Keratinocyte (primary cell): Measurements from ENCODE around the gene HS6ST3. TPM values are rescaled to one million over a fixed set of nuclear protein-coding genes. Genes with fewer than 3 reads are reported as not detected.

Experiments used
- DNase-seq: peaks from one replicate; pipeline ENCODE4 v3.0.0-alpha.2; 2011; ENCODE audit warnings: low read depth, missing footprints, low spot score
- FAIRE-seq: peaks from 2 replicates; lab custom pipeline; 2011; peaks lifted over from hg19 to GRCh38; lab: Jason Lieb, UNC
- H2AFZ ChIP-seq: 2 replicates; pipeline ENCODE4 v1.6.0; 2012; ENCODE audit warnings: low read length, control low read depth, inconsistent platforms; ENCODE audit not compliant: control insufficient read depth
- H3K27ac ChIP-seq: 2 replicates; pipeline ENCODE4 v1.5.1; 2011; ENCODE audit warnings: low read length; ENCODE audit not compliant: control insufficient read depth, insufficient read depth
- H3K27me3 ChIP-seq: 3 replicates; pipeline ENCODE4 v1.6.0; 2011; ENCODE audit warnings: low read length; ENCODE audit not compliant: control insufficient read depth, insufficient read depth; ENCODE audit errors: extremely low read depth
- H3K36me3 ChIP-seq, 2 experiments: 2 replicates in 1 of 2; 3 replicates in 1 of 2; pipeline ENCODE4 v1.5.1; 2011; ENCODE audit warnings: low read length in 2 of 2, mild to moderate bottlenecking in 1 of 2; ENCODE audit not compliant: control insufficient read depth in 2 of 2, insufficient read depth in 2 of 2; ENCODE audit errors: extremely low read depth in 1 of 2
- H3K4me1 ChIP-seq: 3 replicates; pipeline ENCODE4 v1.5.1; 2011; ENCODE audit warnings: low read length; ENCODE audit not compliant: control insufficient read depth, insufficient read depth; ENCODE audit errors: extremely low read depth
- H3K4me2 ChIP-seq: 3 replicates; pipeline ENCODE4 v1.6.0; 2011; ENCODE audit warnings: low read depth, low read length; ENCODE audit not compliant: control insufficient read depth, insufficient read depth; ENCODE audit errors: extremely low read depth
- H3K4me3 ChIP-seq, 3 experiments: fragments of 200-600 bp in 1 of 3; sonication (generic) in 1 of 3; 2 replicates in 2 of 3; 3 replicates in 1 of 3; pipeline ENCODE4 v1.5.1; 2011 to 2016; ENCODE audit warnings: low read length in 3 of 3, mild to moderate bottlenecking in 3 of 3, control low read depth in 2 of 3, inconsistent platforms in 1 of 3, low read depth in 1 of 3, mixed read lengths in 1 of 3, mixed run types in 1 of 3, moderate library complexity in 1 of 3; ENCODE audit not compliant: control insufficient read depth in 2 of 3, insufficient read depth in 2 of 3; ENCODE audit errors: extremely low read depth in 1 of 3
- H3K79me2 ChIP-seq: 2 replicates; pipeline ENCODE4 v1.6.0; 2012; ENCODE audit warnings: low read length; ENCODE audit not compliant: control insufficient read depth, insufficient read depth
- H3K9ac ChIP-seq: 3 replicates; pipeline ENCODE4 v1.6.0; 2011; ENCODE audit warnings: low read length; ENCODE audit not compliant: control insufficient read depth, insufficient read depth; ENCODE audit errors: extremely low read depth
- H3K9me1 ChIP-seq: 3 replicates; pipeline ENCODE4 v1.6.0; 2011; ENCODE audit warnings: low read length; ENCODE audit not compliant: control insufficient read depth, insufficient read depth; ENCODE audit errors: extremely low read depth
- H3K9me3 ChIP-seq: 2 replicates; pipeline ENCODE4 v1.5.1; 2012; ENCODE audit warnings: low read depth, low read length; ENCODE audit not compliant: control insufficient read depth
- H4K20me1 ChIP-seq: 3 replicates; pipeline ENCODE4 v1.6.0; 2011; ENCODE audit warnings: low read length; ENCODE audit not compliant: control insufficient read depth, insufficient read depth; ENCODE audit errors: extremely low read depth
- CTCF ChIP-seq, 3 experiments: IDR thresholded peaks in 1 of 3; conservative IDR thresholded peaks in 1 of 3; optimal IDR thresholded peaks in 1 of 3; 2 replicates in 2 of 3; 3 replicates in 1 of 3; pipeline versions ENCODE3 to v1.5.1; 2011; ENCODE audit warnings: low read length in 3 of 3, mild to moderate bottlenecking in 3 of 3, moderate library complexity in 2 of 3, control low read depth in 1 of 3, inconsistent platforms in 1 of 3; ENCODE audit not compliant: insufficient read depth in 2 of 3; ENCODE audit errors: extremely low read depth in 1 of 3
- EZH2 ChIP-seq: IDR thresholded peaks from one replicate; pipeline ENCODE4 v1.6.1; 2012; ENCODE audit warnings: inconsistent platforms, mild to moderate bottlenecking, low read length, moderate library complexity
- dilution Hi-C: fragments of 300-500 bp; cut with MboI; formaldehyde crosslinking; loops from one replicate; pipeline ENCODE4 v1.7.0; 2020; ENCODE audit warnings: low sequenced_read_pairs; ENCODE audit not compliant: extremely low pct_ligation_motif_present
- polyA plus RNA-seq, 5 experiments: library from polyadenylated mRNA; depleted of rRNA in 3 of 5; stranded (reverse) in 3 of 5; stranded (forward) in 1 of 5; unstranded in 1 of 5; fragments of >200 nt; gene quantifications; 1 replicate in 1 of 5; 2 replicates in 3 of 5; 3 replicates in 1 of 5; pipeline versions ENCODE4 v1.2.1 to v1.2.3, GENCODE V29; 2011 to 2012; ENCODE audit warnings: missing spikeins in 2 of 5, low read depth in 1 of 5, low replicate concordance in 1 of 5

Gene HS6ST3
- polyA plus RNA-seq, 1 donor (not counting 4 experiments of a cell fraction or from before 2014, with no cell fraction given) = 0.03 TPM

- dilution Hi-C loops = no loop called here
- Histone ChIP-seq H3K4me3 (no peak overlapping the region), H3K9me1 (no peaks in the 10 kb centered on the region), H3K4me1 (no peaks in the 10 kb centered on the region), H3K9ac (no peak overlapping the region), H3K4me2 (no peak overlapping the region), H2AFZ (no peak overlapping the region), H3K36me3 (no peaks in the 10 kb centered on the region), H3K27ac (no peak overlapping the region), H3K27me3 (no peaks in the 10 kb centered on the region), H3K79me2 (no peaks in the 10 kb centered on the region), H4K20me1 (no peaks in the 10 kb centered on the region), H3K9me3 (no peaks in the 10 kb centered on the region)
- FAIRE-seq (no peak), DNase-seq (no peak)
- TF ChIP-seq CTCF (optimal IDR thresholded peaks at IDR 0.05 in 1 of 3, IDR thresholded peaks at IDR 0.05 in 1 of 3, conservative IDR thresholded peaks at IDR 0.05 in 1 of 3; ENCODE audit: extremely low read depth in 1 of 3, insufficient read depth in 2 of 3, low read length in 3 of 3) (no peak), EZH2 (no peak)
Observed at GRCh38 chr13:96297360-96297759, 207.5 kb downstream of the HS6ST3 start.

- Histone ChIP-seq H4K20me1 (no peaks in the 10 kb centered on the region), H3K27me3 (no peaks in the 10 kb centered on the region), H3K79me2 (no peaks in the 10 kb centered on the region), H3K4me2 (no peak overlapping the region), H3K9ac (no peak overlapping the region), H3K9me1 (no peaks in the 10 kb centered on the region), H3K9me3 (no peaks in the 10 kb centered on the region), H3K27ac (no peak overlapping the region), H2AFZ (no peak overlapping the region), H3K36me3 (no peaks in the 10 kb centered on the region), H3K4me1 (no peaks in the 10 kb centered on the region), H3K4me3 (no peak overlapping the region)
- FAIRE-seq (no peak), DNase-seq (no peak)
- dilution Hi-C loops = no loop called here
- no peak for TF ChIP-seq EZH2
- TF ChIP-seq CTCF (optimal IDR thresholded peaks at IDR 0.05 in 1 of 3, IDR thresholded peaks at IDR 0.05 in 1 of 3, conservative IDR thresholded peaks at IDR 0.05 in 1 of 3; ENCODE audit: extremely low read depth in 1 of 3, insufficient read depth in 2 of 3, low read length in 3 of 3) = no peak
Observed at GRCh38 chr13:96299235-96299634, 209.3 kb downstream of the HS6ST3 start.
